Osteoblast (primary cell): ENCODE measurements around the gene TMEM151B. TPM values are rescaled to one million over a fixed set of nuclear protein-coding genes. Genes with fewer than 3 reads are reported as not detected.

Experiments used
- DNase-seq: peaks from one replicate; pipeline ENCODE4 v3.0.0; 2011; ENCODE audit warnings: low spot score, mixed read lengths; ENCODE audit not compliant: insufficient read length; ENCODE audit errors: missing footprints
- H2AFZ ChIP-seq: 2 replicates; pipeline ENCODE4 v1.6.0; 2011; ENCODE audit warnings: mild to moderate bottlenecking, low read length
- H3K27ac ChIP-seq: 2 replicates; pipeline ENCODE4 v1.5.1; 2011; ENCODE audit warnings: mild to moderate bottlenecking, low read depth, low read length, moderate library complexity
- H3K27me3 ChIP-seq: 2 replicates; pipeline ENCODE4 v1.6.0; 2012; ENCODE audit warnings: mild to moderate bottlenecking, control low read depth, inconsistent platforms, low read length, moderate library complexity; ENCODE audit not compliant: insufficient read depth
- H3K36me3 ChIP-seq: 2 replicates; pipeline ENCODE4 v1.5.1; 2011; ENCODE audit warnings: mild to moderate bottlenecking, low read length, control low read depth, moderate library complexity; ENCODE audit not compliant: insufficient read depth
- H3K4me1 ChIP-seq: 2 replicates; pipeline ENCODE4 v1.5.1; 2011; ENCODE audit warnings: mild to moderate bottlenecking, low read length, control low read depth, moderate library complexity; ENCODE audit not compliant: insufficient read depth
- H3K4me2 ChIP-seq: 2 replicates; pipeline ENCODE4 v1.6.0; 2011; ENCODE audit warnings: mild to moderate bottlenecking, low read length; ENCODE audit not compliant: insufficient read depth
- H3K4me3 ChIP-seq: fragments of 200-600 bp; sonication (generic); 3 replicates; pipeline ENCODE4 v1.5.1; 2012; ENCODE audit warnings: mild to moderate bottlenecking, low read length, inconsistent platforms; ENCODE audit not compliant: insufficient read depth
- H3K79me2 ChIP-seq: 2 replicates; pipeline ENCODE4 v1.6.0; 2012; ENCODE audit warnings: mild to moderate bottlenecking, low read length, control low read depth, inconsistent platforms; ENCODE audit not compliant: insufficient read depth
- H3K9me3 ChIP-seq: 2 replicates; pipeline ENCODE4 v1.5.1; 2011; ENCODE audit warnings: low read depth, low read length, control low read depth
- H4K20me1 ChIP-seq: 2 replicates; pipeline ENCODE4 v1.6.0; 2012; ENCODE audit warnings: mild to moderate bottlenecking, low read length, control low read depth; ENCODE audit not compliant: insufficient read depth
- total RNA-seq: library from RNA; depleted of rRNA; stranded (reverse); fragments of >200 nt; gene quantifications from 2 replicates; pipeline ENCODE4 v1.2.3, GENCODE V29; 2012
- TF ChIP-seq, protein P1 (sequence below): IDR thresholded peaks from 2 replicates; pipeline ENCODE4 v1.5.1; 2011; ENCODE audit warnings: mild to moderate bottlenecking, low read depth, low read length, moderate library complexity; ENCODE audit errors: extremely low read depth

TMEM151B gene
- total RNA-seq, 1 donor, result not detected

DNA sequence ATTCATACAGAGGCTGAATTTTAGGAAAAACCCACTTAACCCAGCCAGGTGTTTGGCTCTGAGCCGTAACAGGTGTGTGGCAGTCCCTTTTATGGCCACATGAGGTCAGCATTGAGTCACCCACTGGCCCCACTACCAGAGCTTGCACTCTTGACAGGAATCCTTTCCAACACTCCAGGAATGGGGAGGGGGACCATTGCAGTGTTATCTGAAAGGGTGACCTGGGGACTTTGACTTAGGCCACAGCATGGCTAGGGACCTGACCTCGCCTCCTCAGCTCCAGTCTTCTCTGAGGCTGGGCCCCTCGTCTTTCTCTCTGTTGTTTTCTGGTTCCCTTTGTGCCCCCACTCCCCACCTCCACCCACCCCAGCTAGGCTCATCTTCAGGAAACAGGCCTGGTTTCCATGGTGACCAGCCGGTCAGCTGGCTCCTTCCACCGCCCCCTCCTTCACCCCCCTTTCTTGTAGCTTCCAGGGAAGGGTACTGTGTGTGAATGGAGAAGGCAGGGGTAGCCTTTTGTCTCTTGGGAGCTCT lies 2.1 kb upstream of the TMEM151B start:
- DNase-seq, result peak; percentile 93

DNA sequence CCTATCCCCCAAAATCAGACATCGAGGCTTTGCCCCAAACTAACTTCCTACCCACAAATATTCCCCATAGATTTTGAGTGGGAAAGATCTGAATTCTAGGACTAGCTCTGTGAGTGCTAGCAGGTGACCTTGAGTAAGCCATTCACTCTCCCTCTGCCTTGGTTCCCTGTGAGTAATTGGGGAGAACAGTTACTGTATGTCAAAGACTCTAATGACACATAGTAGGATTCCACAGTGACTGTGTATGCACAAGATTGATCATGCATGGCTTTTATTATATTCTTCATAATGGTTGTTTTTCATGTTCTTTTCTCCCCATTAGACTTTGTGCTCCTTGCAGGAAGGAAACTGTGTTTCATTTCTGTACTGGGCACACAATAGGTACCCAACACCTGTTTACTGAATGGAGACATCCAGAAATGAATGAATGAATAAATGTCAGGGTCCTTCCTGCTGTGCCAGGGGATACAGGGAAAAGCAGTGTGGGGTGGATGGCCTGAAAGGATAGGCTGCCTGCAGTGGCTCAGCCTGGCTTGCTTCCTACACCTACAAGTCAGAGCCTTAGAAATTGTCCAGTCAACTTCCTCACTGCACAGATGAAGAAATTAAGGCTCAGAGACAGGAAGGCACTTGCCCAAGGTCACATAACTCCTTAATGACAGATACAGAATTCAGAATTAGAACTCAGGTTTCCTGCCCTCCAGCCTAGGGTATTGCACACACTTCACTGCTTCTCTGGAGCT lies 901 bp upstream of the TMEM151B start:
- TF ChIP-seq, protein P1, sequence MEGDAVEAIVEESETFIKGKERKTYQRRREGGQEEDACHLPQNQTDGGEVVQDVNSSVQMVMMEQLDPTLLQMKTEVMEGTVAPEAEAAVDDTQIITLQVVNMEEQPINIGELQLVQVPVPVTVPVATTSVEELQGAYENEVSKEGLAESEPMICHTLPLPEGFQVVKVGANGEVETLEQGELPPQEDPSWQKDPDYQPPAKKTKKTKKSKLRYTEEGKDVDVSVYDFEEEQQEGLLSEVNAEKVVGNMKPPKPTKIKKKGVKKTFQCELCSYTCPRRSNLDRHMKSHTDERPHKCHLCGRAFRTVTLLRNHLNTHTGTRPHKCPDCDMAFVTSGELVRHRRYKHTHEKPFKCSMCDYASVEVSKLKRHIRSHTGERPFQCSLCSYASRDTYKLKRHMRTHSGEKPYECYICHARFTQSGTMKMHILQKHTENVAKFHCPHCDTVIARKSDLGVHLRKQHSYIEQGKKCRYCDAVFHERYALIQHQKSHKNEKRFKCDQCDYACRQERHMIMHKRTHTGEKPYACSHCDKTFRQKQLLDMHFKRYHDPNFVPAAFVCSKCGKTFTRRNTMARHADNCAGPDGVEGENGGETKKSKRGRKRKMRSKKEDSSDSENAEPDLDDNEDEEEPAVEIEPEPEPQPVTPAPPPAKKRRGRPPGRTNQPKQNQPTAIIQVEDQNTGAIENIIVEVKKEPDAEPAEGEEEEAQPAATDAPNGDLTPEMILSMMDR, result no peak
- Histone ChIP-seq H3K79me2 (peaks cover 2% of the 10 kb centered on the region), H3K4me3 (no peak overlapping the region), H3K4me2 (no peak overlapping the region), H3K4me1 (peaks cover 7% of the 10 kb centered on the region), H3K27ac (no peak overlapping the region), H3K9me3 (no peaks in the 10 kb centered on the region), H3K27me3 (peaks cover 43% of the 10 kb centered on the region), H3K36me3 (no peaks in the 10 kb centered on the region), H2AFZ (no peak overlapping the region), H4K20me1 (peaks cover 3% of the 10 kb centered on the region)
- peak; percentile 82 for DNase-seq

More for the DNA sequence above, 2.1 kb upstream of the TMEM151B start:
- Histone ChIP-seq H3K79me2 (peaks cover 14% of the 10 kb centered on the region), H3K4me3 (no peak overlapping the region), H3K4me1 (peaks cover 15% of the 10 kb centered on the region), H3K27me3 (peaks cover 41% of the 10 kb centered on the region), H3K4me2 (no peak overlapping the region), H3K36me3 (no peaks in the 10 kb centered on the region), H3K9me3 (no peaks in the 10 kb centered on the region), H4K20me1 (peaks cover 8% of the 10 kb centered on the region), H3K27ac (no peak overlapping the region), H2AFZ (no peak overlapping the region)
- TF ChIP-seq, protein P1, result peak; percentile 90

DNA sequence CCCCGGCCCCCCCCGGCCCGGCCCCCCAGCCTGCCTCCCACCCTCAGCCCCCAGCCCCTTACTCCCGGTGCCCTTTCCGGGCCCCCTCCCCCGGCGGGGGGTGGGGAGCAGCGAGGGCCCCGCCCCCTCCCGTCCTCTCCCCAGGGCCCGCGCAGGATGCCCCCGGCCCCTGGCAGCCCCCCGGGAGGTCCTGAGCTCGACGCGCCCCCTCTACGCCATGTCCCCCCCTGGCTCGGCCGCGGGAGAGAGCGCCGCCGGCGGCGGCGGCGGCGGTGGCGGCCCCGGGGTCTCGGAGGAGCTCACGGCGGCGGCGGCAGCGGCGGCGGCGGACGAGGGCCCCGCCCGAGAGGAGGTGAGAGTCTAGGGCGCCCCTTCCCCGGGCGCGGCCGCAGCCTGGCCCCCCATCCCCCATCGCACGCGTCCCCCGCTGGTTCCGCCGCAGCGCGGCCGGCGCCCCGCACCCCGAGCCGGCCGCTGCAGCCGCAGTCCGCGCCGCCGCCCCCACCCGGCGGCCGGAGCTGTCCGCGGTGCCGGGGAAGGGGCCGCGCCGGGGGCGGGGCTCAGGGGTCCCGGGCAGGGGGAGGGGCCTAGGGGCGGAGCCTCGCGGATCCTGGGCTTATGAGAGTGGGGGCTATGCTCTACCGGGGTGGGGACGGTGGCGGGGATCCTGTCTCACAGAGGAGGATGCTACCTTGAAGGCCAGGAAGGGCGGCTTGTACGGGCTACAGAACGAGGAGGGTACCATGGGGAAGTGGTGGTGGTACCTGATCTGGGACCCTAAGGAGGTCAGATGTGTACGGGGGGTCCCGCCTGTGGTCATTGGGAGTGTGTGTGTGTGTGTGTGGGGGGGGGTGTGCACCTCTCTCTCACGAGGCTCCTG lies 516 bp downstream of the TMEM151B start:
- Histone ChIP-seq H3K9me3 (no peaks in the 10 kb centered on the region), H2AFZ (no peak overlapping the region), H3K36me3 (no peaks in the 10 kb centered on the region), H3K4me3 (no peak overlapping the region), H4K20me1 (no peaks in the 10 kb centered on the region), H3K79me2 (no peaks in the 10 kb centered on the region), H3K4me1 (no peaks in the 10 kb centered on the region), H3K27ac (no peak overlapping the region), H3K4me2 (no peak overlapping the region), H3K27me3 (peaks cover 45% of the 10 kb centered on the region)
- peak; percentile 91 for DNase-seq
- TF ChIP-seq, protein P1, result no peak

DNA sequence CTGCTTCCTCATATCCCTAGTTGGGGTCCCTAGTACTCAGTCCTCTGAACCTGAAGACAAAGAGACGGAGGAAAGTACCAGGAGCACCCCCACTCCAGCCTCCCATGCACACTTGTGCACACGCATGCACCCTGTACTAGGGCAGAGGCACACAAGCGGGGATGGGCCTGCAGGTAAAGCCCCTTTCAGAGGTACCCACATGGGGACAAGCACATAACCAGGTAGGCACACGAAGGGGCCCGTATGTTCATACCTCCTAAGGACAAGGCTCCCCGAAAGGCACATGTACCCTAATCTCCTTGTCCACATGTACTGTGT lies 1.1 kb downstream of the TMEM151B start:
- Histone ChIP-seq H3K79me2 (no peaks in the 10 kb centered on the region), H2AFZ (no peak overlapping the region), H3K9me3 (no peaks in the 10 kb centered on the region), H3K27ac (no peak overlapping the region), H4K20me1 (no peaks in the 10 kb centered on the region), H3K27me3 (peaks cover 48% of the 10 kb centered on the region), H3K4me1 (no peaks in the 10 kb centered on the region), H3K4me2 (no peak overlapping the region), H3K4me3 (no peak overlapping the region), H3K36me3 (no peaks in the 10 kb centered on the region)
- DNase-seq, result peak; percentile 76
- TF ChIP-seq, protein P1, result no peak
